Epithelial cell of esophagus (primary cell): ENCODE measurements around the gene TNFRSF8.

Source experiments
- DNase-seq: peaks from one replicate; pipeline ENCODE4 v3.0.0; 2010; ENCODE audit warnings: low read depth
- H3K4me3 ChIP-seq: 2 replicates; pipeline ENCODE4 v1.5.1; 2011; ENCODE audit warnings: mild to moderate bottlenecking, low read length, control low read depth
- CTCF ChIP-seq: IDR thresholded peaks from 2 replicates; pipeline ENCODE4 v1.5.1; 2011; ENCODE audit warnings: low read depth, mild to moderate bottlenecking, low read length, control low read depth, inconsistent platforms; ENCODE audit not compliant: insufficient read depth; ENCODE audit errors: missing control alignments

Gene TNFRSF8

GRCh38 chr1:12161324-12161661 lies 98.2 kb downstream of the TNFRSF8 start:
- no peak overlapping the region for H3K4me3 ChIP-seq
- no peak for DNase-seq

GRCh38 chr1:12161662-12162458 lies 98.8 kb downstream of the TNFRSF8 start:
- DNase-seq: peak; percentile 70
- TF ChIP-seq CTCF: no peak
- H3K4me3 ChIP-seq: no peak overlapping the region

More at GRCh38 chr1:12161324-12161661, 98.2 kb downstream of the TNFRSF8 start:
- no peak for TF ChIP-seq CTCF

- no peak overlapping the region for H3K4me3 ChIP-seq
- no peak for TF ChIP-seq CTCF
- DNase-seq: no peak
Observed at GRCh38 chr1:12162459-12163137, 99.5 kb downstream of the TNFRSF8 start.

- no peak for TF ChIP-seq CTCF
- DNase-seq: no peak
- no peak overlapping the region for H3K4me3 ChIP-seq
Observed at GRCh38 chr1:12163210-12163609, 100.1 kb downstream of the TNFRSF8 start.

GRCh38 chr1:12164210-12164609 lies 101.1 kb downstream of the TNFRSF8 start:
- H3K4me3 ChIP-seq: no peak overlapping the region
- DNase-seq: no peak
- no peak for TF ChIP-seq CTCF

GRCh38 chr1:12165342-12165741 lies 102.2 kb downstream of the TNFRSF8 start:
- no peak for TF ChIP-seq CTCF
- H3K4me3 ChIP-seq: no peak overlapping the region
- peak; percentile 14 for DNase-seq
